Measurements from ENCODE around the gene ERP29. TPM values are rescaled to one million over a fixed set of nuclear protein-coding genes. Genes with fewer than 3 reads are reported as not detected.
"Not testable (repeated sequence)": the region's sequence is repeated elsewhere in the genome, so short reads cannot be mapped to it uniquely, and the experiment has no call there.

The ERP29 gene
- total RNA-seq, 1 donor from 2014 or later, result 43.3 TPM

DNA sequence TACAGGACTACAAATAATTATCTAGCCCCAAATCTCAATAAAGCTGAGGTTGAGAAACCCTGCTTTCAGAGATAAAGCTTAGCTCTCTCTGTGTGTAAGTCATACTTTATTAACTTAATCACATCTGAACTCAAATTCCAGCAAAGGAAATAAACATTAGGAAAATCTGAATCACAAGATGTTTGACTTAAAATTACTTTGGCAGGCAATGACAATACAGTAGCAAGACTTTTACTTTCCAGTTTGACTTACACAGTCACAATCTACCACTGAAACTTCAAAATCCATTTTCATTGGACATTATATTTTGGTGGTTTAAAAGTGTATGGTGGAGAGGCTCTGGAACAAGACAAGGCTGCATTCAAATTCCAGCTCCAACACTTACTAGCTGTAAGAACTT, 11.7 kb upstream of the ERP29 start:
- no peak for DNase-seq (ENCODE audit: low read depth)

DNA sequence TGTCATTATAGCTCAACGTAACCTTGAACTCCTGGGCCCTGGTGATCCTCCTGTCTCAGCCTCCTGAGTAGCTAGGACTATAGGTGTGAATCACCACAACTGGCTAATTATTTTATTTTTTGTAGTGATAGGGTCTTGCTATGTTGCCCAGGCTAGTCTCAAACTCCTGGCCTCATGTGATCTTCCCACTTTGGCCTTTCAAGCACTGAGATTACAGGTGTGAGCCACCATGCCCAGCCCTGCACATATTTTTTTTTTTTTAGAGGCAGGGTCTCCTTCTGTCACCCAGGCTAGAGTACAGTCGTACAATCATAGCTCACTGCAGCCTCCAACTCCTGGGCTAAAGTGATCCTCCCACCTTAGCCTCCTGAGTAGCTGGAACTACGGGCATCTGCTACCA, 9.2 kb upstream of the ERP29 start:
- no peak for DNase-seq (ENCODE audit: low read depth)

DNA sequence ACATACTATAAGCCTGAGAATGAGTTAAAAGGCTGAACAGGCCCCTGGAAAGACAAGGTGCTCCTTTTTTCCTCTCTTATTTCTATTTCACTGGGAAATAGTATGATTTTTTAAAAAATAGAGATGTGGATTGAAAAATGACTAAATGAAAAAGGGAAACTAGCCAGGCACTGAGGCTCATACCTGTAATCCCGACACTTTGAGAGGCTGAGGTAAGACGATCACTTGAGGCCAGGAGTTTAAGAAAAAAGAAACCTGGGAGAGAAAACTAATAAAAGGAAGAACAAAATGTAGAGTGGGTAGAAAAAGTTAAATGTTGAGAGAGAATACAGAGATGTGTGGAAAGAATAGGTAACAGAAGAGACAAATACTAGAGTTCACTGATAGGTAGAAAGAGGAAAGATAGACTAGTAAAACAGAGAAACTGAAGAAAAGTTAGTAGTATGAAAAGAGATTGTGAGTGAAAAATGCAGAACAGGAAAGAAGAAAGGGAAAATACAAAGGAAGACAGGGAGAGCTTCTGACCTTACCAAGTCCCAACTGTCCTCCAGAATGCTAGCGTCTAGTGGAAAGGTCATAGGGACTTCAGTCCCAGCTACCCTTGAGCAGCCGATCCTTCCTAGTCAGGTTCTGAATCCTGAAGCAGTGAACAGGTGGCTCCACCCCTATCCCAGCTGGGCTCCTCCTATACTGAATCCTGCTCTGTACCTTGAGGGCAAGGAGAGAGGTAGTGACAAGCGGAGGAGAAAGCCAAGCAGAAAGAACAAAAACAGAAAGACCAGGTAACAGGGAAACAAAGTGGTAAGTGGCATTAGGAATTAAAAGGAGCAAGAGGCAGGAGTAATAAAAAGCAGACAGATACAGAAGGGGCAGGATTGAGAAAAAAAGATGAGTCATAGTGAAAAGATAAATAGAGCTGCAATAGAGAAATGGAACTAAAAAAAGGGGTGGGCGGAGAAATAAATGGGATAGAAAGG, 7.5 kb upstream of the ERP29 start:
- no peak for DNase-seq (ENCODE audit: low read depth)

DNA sequence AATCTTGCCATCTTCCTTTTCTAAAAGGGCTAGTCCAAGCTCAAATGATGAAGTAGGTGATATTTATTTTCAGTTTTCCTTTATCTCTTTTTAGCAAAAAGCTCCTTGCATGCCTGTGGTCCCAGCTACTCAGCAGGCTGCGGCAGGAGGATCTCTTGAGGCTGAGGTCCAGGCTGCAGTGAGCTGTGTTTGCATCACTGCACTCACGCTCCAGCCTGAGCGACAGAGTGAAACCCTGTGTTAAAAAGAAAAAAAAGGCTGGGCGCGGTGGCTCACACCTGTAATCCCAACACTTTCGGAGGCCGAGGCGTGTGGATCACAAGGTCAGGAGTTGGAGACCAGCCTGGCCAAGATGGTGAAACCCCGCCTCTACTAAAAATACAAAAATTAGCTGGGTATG, 5.3 kb upstream of the ERP29 start:
- DNase-seq (ENCODE audit: low read depth), result no peak

DNA sequence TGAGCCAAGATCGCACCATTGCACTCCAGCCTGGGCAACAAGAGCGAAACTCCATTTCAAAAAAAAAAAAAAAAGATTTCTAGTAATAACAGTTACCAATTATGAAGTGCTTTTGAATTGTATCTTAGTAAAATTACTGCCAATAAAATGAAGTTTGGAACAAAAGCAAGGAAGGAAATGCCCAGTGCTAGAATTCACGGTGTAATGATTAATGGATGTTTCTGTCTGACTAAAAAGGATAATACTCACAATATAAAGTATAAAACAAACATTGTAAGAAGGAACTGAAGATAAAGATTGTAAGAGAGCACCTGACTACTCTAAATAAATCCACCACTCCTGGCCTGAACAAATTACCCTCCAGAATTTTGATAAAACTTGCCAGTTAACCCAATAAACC, 4.3 kb upstream of the ERP29 start:
- DNase-seq (ENCODE audit: low read depth), result no peak

DNA sequence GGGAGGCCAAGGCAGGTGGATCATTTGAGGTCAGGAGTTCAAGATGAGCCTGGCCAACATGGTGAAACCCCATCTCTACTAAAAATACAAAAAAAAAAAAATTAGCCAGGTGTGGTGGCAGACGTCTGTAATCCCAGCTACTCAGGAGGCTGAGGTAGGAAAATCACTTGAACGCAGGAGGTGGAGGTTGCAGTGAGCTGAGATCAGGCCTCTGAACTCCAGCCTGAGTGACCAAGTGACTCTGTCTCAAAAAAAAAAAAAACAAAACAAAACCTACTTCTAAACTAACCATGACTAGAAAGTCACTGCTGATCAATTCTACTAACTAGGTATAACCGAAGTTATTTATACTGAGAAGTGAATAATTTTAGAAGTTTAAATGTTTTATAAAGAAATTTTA, 3.6 kb upstream of the ERP29 start:
- not testable (repeated sequence) for DNase-seq (ENCODE audit: low read depth)

DNA sequence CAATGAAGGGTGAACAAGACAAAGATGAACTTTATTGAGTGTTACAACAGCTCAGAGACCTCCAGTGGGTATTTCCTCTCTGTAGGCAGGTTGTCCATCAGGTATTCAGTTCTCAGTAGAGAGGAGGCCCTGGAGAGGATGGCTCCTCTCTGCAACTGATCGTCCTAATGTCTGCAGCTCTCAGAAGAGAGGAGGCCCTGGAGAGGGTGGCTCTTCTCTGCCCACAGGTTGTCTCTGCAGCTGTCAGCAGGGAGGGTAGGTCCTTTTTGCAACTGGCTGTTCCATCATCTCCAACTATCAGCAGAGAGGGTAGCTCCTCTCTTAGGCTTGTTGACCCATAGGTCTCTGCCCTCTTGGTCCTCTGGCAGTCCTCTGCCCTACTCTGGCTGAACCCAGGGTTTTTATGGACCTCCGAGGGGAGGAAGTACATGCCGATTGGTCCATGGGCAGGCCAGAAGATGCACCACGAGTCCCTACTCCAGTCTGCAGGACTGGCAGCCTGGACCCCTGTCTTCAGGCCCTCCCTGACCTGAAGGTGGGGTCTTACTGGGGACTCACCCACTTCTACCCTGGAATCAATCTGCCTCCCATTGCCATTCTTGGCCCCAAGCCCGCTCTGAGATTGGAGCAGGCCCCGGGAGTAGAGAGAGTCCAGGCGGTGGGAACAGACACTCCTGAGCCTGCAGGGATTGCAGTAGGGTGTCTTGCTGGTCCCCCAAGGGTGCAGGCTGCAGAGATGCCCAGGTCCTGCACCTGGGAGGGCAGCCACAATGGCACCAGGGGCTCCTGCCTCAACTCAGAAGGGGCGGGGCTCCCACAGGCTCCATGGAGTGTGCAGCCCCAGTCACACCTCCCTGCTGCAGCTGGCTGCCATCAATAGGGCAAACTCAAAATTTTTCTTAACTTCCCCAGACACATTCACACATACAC, 2.5 kb upstream of the ERP29 start:
- no peak for DNase-seq (ENCODE audit: low read depth)

DNA sequence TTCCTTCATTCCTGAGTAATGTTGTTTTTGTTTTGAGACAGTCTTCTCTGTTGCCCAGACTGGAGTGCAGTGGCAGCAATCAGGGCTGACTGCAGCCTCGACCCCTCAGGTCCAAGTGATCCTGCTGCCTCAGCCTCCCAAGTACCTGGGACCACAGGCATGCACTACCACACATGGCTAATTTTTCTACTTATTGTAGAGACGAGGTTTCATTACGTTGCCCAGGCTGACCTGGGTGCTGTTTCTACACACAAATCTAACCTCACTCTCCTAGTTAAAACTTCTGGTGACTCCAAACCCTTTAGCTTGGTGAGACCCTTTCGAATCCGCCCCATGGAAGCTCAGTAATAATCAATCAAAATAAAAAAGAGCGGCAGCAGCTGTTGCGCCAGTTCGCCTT, 1.5 kb upstream of the ERP29 start:
- no peak for DNase-seq (ENCODE audit: low read depth)

DNA sequence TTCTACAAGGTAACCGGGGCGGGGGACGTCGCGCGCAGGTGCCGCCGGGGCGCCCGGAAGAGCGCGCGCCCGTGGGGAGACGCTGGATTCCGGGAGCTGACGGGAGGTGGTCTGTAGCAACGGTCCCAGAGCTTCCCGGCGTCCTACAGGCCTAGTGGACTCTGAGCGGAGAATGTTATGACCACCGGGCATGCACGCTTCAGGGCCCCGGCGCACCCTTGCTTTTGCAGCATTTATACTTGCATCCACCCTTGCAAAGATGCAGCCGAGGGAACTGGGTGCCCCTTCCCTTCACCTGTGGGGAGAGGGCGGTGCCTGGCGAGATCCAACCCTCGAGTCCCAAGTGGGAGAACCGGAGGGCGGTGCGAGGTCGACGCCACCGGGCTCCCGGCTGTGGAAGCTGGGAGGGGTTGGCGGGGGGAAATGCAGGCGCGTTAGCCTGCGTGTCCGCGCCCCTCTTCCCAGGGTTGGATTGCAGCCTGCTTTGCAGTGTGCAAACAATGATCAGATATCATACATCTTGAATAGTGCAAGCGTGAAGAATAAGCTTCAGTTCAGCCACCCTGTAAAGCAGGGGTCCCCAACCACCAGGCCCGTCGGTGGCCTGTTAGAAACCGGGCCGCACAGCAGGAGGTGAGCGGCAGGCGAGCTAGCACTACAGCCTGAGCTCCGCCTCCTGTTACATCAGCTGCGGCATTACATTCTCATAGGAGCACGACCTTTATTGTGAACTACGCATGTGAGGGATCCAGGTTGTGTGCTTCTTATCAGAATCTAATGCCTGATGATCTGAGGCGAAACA, 576 bp downstream of the ERP29 start:
- peak; percentile 52 for DNase-seq (ENCODE audit: low read depth)

DNA sequence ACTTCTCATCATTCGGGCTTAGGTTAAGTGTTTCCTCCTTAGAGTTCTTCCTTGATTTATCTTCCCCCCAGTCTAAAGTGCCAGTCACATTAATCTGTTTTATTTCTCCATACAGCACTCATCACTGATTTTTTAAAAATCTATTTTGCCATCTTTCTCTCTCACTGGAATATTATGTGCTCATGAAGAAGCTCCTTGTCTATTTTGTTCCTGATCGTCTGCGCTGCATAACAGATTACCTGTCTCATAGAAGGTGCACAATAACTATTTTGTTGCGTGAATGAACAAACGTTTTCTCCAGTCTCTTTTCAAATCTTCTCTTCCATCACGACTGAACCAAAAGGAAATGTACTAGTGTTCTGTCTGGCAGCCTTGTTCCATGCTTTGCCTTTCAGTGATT, 2.7 kb downstream of the ERP29 start:
- no peak for DNase-seq (ENCODE audit: low read depth)

DNA sequence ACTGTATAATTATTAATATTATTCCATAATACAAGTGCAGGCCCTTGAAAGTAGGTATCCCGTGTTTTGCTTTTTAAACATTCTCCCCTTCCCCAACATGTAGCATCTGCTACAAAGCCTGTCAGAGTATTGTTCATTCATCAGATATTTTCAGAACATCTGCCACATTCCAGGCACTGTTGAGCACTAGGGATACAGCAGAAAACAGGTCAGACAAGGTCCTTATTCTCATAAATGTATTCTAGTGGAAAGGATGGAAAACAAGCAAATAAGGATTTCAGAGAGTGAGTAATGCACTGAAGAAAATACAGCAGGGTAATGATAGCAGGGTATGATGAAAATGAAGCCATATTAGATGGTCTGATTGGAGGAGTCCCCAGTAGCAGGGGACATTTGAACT, 3.8 kb downstream of the ERP29 start:
- no peak for DNase-seq (ENCODE audit: low read depth)

DNA sequence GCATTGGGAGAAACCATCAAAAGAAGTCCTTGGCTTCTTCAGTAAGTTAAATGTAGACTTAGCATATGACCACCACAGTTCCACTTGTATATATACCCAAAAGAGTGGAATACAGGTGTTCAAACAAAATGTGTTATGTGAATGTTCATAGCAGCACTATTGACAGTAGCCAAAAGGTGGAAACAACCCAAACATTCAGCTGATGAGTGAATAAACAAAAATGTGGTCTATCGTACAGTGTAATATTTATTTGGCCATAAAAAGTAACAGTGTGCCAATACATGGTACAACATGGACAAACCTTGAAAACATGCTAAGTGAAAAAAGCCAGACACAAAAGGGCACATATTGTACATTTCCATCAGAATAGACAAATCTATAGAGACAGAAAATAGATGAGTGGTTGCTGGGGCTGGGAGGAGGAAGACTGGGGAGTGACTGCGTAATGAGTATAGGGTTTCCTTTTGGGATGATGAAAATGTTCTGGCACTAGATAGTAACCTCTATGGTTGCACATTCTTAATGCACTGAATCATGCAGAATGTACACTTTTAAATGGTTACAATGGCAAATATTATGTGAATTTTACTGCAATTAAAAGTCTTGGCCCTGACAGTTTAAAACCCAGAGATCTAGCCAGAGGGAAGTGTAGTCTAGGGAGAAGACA, 5.5 kb downstream of the ERP29 start:
- no peak for DNase-seq (ENCODE audit: low read depth)

DNA sequence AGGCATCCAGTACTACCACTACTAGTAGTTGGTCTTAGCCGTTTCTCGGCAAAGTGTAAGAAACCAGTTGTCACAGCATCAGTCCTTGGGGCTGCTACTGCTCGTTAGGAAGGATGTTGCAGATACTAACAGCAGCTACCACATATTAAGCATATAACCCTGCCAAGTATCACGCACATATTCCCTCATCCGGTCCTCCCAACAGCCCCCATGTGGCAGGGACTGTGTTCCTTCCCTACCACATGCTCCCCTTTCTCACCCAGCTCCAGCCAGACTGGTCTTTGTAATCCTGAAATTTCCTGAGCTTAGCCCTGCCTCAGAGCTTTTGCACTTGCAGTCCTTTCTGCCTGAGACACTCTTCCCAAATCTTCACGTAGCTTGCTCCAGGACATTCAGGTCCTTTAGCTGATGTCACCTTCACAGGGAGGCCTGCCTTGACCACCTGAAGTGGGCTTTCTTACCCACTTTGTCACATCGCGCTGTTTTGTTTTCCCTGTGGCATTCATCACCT, 7.8 kb downstream of the ERP29 start:
- no peak for DNase-seq (ENCODE audit: low read depth)

DNA sequence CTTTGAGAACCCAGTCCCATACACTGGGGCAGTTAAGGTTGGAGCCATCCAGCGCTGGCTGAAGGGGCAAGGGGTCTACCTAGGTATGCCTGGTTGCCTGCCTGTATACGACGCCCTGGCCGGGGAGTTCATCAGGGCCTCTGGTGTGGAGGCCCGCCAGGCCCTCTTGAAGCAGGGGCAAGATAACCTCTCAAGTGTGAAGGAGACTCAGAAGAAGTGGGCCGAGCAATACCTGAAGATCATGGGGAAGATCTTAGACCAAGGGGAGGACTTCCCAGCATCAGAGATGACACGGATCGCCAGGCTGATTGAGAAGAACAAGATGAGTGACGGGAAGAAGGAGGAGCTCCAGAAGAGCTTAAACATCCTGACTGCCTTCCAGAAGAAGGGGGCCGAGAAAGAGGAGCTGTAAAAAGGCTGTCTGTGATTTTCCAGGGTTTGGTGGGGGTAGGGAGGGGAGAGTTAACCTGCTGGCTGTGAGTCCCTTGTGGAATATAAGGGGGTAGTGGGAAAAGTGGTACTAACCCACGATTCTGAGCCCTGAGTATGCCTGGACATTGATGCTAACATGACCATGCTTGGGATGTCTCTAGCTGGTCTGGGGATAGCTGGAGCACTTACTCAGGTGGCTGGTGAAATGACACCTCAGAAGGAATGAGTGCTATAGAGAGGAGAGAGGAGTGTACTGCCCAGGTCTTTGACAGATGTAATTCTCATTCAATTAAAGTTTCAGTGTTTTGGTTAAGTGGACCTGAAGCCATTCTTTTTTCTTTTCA, 9.2 kb downstream of the ERP29 start:
- DNase-seq (ENCODE audit: low read depth), result no peak

DNA sequence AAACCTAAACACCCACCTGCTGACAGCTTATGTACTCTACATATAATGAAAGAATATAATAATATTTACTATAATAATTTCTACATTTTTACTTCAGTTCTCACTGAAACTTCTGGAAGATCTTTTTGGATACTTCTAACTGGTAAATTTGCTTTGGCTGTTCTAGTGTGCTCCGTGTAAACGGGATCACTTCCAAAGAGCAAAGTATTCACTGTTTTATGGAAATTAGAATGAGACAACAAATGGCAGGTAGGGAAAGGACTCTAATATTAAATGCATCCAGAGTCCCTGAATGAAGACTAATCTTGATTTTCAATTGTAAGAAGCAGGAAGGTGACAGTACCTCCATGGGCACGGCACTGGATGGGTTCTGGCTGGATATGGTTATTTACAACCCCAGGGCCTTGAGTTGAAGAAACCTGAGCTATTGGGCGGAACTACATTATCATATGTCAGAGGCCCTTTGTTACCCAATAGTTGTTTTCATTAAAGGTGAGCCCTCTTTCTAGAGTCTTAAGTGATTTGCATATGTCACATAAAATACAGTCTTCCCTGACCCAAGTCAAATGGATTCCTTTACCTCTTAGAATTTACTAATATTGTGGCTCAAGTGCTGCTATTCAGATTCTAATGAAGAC, 10.7 kb downstream of the ERP29 start:
- DNase-seq (ENCODE audit: low read depth), result no peak

DNA sequence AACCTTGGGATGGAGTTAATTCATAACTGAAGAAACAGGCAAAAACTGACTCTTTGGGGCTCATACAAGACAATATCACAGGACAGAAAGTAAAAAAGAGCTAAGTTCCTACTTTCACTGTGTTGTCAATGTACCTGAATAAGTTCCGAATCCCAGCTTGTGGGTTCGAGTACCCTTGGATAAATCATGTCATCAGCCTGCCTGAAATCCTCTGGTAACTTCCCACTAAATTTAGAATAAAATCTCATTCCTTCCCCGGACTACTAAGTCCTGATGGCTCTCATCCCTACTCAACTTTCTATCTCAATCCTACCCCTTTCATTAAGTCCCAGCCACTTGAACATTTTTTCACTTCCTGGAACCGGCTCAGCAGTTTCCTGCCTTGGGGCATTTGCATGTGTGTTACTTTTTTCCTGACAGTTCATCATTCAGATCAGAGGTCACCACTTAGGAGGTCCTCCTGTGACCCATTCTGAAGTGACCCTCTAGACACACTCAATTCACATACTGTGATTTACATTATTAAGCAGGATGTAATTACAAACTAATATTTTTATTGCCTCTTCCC, 12.7 kb downstream of the ERP29 start:
- DNase-seq (ENCODE audit: low read depth), result no peak

DNA sequence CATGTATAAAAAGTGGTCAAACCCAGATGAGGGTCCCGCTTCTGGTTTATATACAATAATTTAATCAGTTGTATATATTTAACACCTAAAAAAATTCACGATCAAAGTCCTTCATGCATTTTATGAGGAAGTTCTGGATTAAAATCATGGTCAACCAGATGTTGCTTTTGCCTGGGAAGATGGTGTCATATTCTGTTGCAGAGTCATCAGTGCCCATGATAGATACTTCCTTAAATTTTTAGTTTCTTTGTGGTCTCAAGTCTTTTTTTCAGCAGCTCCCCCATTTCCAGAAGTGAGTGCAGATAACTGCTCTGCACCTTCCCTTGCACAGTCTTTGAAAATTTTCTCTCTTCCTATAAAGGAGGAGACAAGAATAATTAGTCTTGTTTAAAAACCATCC, 16.1 kb downstream of the ERP29 start:
- DNase-seq (ENCODE audit: low read depth), result no peak

DNA sequence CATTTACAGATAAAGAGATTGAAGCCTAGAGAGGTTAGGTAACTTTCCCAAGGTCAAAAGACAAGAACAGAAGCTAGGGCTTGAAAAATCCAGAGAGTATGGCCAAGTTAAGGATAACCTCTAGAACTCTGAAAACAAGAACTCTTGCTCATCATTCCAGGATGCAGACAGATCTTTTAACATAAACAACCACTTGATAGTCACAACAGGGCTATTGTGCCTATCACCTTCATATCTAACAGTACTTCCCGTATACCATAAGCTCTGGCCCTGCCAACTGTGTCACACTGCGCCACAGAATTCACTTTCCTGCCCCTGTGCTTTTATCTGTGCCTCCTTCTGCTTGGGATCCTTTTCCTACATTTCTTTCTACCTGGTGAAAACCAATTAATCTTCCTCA, 18.2 kb downstream of the ERP29 start:
- no peak for DNase-seq (ENCODE audit: low read depth)

DNA sequence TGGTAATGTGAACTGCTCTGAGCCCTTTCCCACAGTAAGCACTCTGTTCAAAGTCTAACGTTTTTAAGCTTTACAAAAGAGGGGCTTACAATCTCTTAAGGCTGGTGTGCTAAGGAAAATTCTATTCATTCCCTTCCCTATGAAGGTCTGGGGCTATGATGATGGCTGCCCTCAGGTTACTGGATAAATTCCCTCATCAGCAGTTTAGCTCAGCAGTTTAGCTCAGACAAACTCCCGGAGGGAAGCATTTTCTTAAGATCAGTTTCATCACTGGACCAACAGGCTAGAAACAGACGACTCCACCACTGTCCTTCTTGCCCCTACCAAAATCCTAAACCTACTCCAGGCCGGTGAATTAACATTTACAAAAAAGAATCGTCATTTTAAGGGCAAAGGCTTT, 19.1 kb downstream of the ERP29 start:
- no peak for DNase-seq (ENCODE audit: low read depth)

Data from myocyte (in vitro differentiated cells).